Transverse colon (tissue), 4 donors: ENCODE results near the gene DNAH11. TPM values are rescaled to one million over a fixed set of nuclear protein-coding genes. Genes with fewer than 3 reads are reported as not detected.

Experiments
- DNase-seq: peaks from one replicate; pipeline ENCODE4 v3.0.0-alpha.2; 2019
- H3K27ac ChIP-seq, 4 donors: fragments of 200-600 bp; sonication (generic); 2 replicates each; pipeline ENCODE4 v1.5.1; 2016 to 2018; ENCODE audit warnings: inconsistent platforms in 4 of 4
- H3K27me3 ChIP-seq: fragments of 200-600 bp; sonication (generic); 2 replicates; pipeline ENCODE4 v1.5.1; 2017; ENCODE audit warnings: inconsistent platforms
- H3K36me3 ChIP-seq, 4 donors: fragments of 200-600 bp; sonication (generic); 2 replicates each; pipeline ENCODE4 v1.5.1; 2017 to 2019; ENCODE audit warnings: inconsistent platforms in 4 of 4
- H3K4me1 ChIP-seq, 4 donors: fragments of 200-600 bp; sonication (generic); 2 replicates each; pipeline ENCODE4 v1.5.1; 2017 to 2020; ENCODE audit warnings: inconsistent platforms in 4 of 4
- H3K4me3 ChIP-seq, 4 donors: fragments of 200-600 bp; sonication (generic); 1 replicate in 1 of 4; 2 replicates in 3 of 4; pipeline versions ENCODE4 v1.5.1 to v1.6.1; 2017 to 2019; ENCODE audit warnings: inconsistent platforms in 4 of 4
- H3K9me3 ChIP-seq, 2 donors: fragments of 200-600 bp; sonication (generic); 2 replicates each; pipeline ENCODE4 v1.5.1; 2017 to 2019; ENCODE audit warnings: inconsistent platforms in 2 of 2
- EP300 ChIP-seq: sonication (generic); formaldehyde crosslinking; IDR thresholded peaks from one replicate; pipeline ENCODE4 v1.6.1; 2017; ENCODE audit warnings: antibody characterized with exemption, low read depth
- POLR2A ChIP-seq: fragments of 450-650 bp; IDR thresholded peaks from one replicate; pipeline ENCODE4 v1.6.1; 2016; ENCODE audit warnings: antibody characterized with exemption, mild to moderate bottlenecking, moderate library complexity
- POLR2AphosphoS5 ChIP-seq, 3 donors: sonication (generic); formaldehyde crosslinking; IDR thresholded peaks; one replicate each; pipeline ENCODE4 v1.6.1; 2016; ENCODE audit warnings: antibody characterized with exemption in 3 of 3
- WGBS, 2 donors: methylation state at CpG; one replicate each; pipeline ENCODE4 v1.1.5; 2018; ENCODE audit warnings: low coverage in 1 of 2; 5-methylcytosine and 5-hydroxymethylcytosine counted together
- in situ Hi-C, 4 donors: fragments of 200-750 bp; cut with MboI; loops; one replicate each; pipeline versions ENCODE4 v1.15.0 to v1.15.1; 2017; ENCODE audit warnings: low sequenced_read_pairs in 3 of 4, low pct_ligation_motif_present in 1 of 4, low pct_unique_long_range_greater_than_20kb in 1 of 4
- intact Hi-C: fragments of 100-400 bp; cut with DNase I; formaldehyde crosslinking; loops from one replicate; pipeline ENCODE4 v1.15.1; 2023; ENCODE audit warnings: low total_unique reads
- total RNA-seq, 4 donors: library from RNA; depleted of rRNA; stranded (reverse); fragments of >200 nt; gene quantifications; one replicate each; pipeline ENCODE4 v1.1.0, GENCODE V29; 2016
- TF ChIP-seq, protein P1 (sequence below), 5 experiments: fragments of 200-600 bp in 3 of 5; fragments of 450-650 bp in 2 of 5; sonication (generic) in 3 of 5; IDR thresholded peaks; 1 replicate in 2 of 5; 2 replicates in 3 of 5; pipeline ENCODE4 v1.5.1; 2016 to 2017; ENCODE audit warnings: antibody characterized with exemption in 5 of 5, inconsistent platforms in 3 of 5, mild to moderate bottlenecking in 2 of 5, moderate library complexity in 1 of 5

DNAH11 gene
- total RNA-seq, 4 donors from 2014 or later, result under 0.01 to 0.16 TPM; not detected in 2

DNA sequence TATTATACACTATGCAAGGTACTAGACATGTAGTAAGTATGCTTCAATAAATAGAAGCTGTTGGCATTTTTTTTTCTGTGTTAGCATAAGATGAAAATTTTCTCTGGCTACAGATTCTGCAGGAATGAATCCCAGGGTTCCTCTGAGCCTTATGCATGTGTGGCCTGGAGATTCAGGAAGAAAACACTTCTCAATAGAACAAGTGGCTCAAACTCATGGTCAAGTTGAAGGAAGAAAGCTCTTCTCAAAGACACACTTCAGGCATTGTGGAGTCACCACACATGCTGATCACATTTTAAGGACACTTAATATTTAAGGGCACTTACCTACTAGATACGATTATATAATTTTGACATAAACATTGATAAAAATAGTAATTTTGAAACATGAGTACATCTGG, 19.5 kb downstream of the DNAH11 start:
- Histone ChIP-seq H3K36me3 (no peaks in the 10 kb centered on the region), H3K27ac (no peak overlapping the region), H3K4me3 (no peak overlapping the region), H3K9me3 (no peaks in the 10 kb centered on the region), H3K27me3 (no peaks in the 10 kb centered on the region), H3K4me1 (no peaks in the 10 kb centered on the region)
- in situ Hi-C loops (no loop called here), intact Hi-C loops (no loop called here)
- TF ChIP-seq, protein P1, sequence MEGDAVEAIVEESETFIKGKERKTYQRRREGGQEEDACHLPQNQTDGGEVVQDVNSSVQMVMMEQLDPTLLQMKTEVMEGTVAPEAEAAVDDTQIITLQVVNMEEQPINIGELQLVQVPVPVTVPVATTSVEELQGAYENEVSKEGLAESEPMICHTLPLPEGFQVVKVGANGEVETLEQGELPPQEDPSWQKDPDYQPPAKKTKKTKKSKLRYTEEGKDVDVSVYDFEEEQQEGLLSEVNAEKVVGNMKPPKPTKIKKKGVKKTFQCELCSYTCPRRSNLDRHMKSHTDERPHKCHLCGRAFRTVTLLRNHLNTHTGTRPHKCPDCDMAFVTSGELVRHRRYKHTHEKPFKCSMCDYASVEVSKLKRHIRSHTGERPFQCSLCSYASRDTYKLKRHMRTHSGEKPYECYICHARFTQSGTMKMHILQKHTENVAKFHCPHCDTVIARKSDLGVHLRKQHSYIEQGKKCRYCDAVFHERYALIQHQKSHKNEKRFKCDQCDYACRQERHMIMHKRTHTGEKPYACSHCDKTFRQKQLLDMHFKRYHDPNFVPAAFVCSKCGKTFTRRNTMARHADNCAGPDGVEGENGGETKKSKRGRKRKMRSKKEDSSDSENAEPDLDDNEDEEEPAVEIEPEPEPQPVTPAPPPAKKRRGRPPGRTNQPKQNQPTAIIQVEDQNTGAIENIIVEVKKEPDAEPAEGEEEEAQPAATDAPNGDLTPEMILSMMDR (IDR thresholded peaks at IDR 0.05), result no peak
- TF ChIP-seq POLR2A, result no peak
- WGBS, 2 donors, result 82 to 100% methylated on average over 1 of the region's 1 CpG
- no peak for DNase-seq

DNA sequence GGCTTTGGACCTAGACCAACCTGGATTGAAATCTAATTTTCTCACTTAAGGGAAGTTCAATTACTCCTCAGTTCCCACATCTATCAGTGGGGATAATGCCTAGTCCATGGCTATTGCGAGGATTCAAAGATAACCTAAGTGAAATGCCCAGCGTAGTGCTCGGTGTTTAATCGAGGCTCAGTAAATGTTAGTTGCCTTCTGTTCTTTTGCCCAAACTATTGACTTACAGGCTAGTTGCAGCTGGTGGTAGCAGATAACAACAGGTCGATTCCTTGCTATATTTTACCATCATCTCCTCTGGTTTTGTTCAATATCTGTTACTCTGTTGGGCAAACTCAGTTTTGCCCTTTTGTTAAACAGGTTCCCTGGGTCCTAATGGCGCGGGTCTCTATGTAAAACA, 22.8 kb downstream of the DNAH11 start:
- WGBS, 2 donors, result 68 to 81% methylated on average over 3 to 7 of the region's 7 CpGs
- in situ Hi-C loops, result no loop called here
- DNase-seq, result no peak

DNA sequence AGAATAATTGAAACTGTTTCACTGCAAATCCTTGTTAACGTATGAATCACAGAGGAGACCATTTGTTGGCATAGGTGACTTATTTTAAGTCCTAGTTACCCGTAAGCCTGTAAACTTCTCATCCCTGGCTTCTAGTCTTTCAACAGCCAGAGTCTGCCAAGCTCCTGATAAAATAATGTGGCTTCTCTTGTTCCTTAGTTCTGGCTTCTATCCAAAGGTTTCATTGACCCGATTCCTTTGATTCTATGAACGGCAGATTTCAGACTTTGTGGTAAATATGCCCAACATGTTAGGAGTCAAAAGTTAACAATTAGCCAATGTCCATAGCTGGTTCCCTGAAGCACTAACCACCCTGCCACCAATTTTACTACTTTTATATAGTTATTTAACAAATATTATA, 23.3 kb downstream of the DNAH11 start:
- no peak overlapping the region for H3K4me3 ChIP-seq
- no peaks in the 10 kb centered on the region for H3K27me3 ChIP-seq
- TF ChIP-seq, protein P1 (IDR thresholded peaks at IDR 0.05), result no peak
- TF ChIP-seq EP300, result no peak
- no peak for TF ChIP-seq POLR2A
- TF ChIP-seq POLR2AphosphoS5 (IDR thresholded peaks at IDR 0.05), result no peak
- H3K9me3 ChIP-seq, result no peaks in the 10 kb centered on the region
- 56 to 63% methylated on average over 4 of the region's 4 CpGs for WGBS, 2 donors
- no peaks in the 10 kb centered on the region for H3K36me3 ChIP-seq
- no peaks in the 10 kb centered on the region for H3K4me1 ChIP-seq
- in situ Hi-C loops, result no loop called here
- DNase-seq, result no peak
- no peak overlapping the region for H3K27ac ChIP-seq
- intact Hi-C loops, result no loop called here

More for the DNA sequence above, 22.8 kb downstream of the DNAH11 start:
- no peaks in the 10 kb centered on the region for H3K9me3 ChIP-seq
- H3K4me3 ChIP-seq, result no peak overlapping the region
- no peaks in the 10 kb centered on the region for H3K27me3 ChIP-seq
- intact Hi-C loops, result no loop called here
- H3K36me3 ChIP-seq, result no peaks in the 10 kb centered on the region
- H3K4me1 ChIP-seq, result no peaks in the 10 kb centered on the region
- no peak overlapping the region for H3K27ac ChIP-seq
- TF ChIP-seq POLR2A (no peak), POLR2AphosphoS5 (IDR thresholded peaks at IDR 0.05) (no peak), EP300 (no peak)
- TF ChIP-seq, protein P1 (IDR thresholded peaks at IDR 0.05), result no peak

GRCh38 chr7:21568762-21569161, 25.9 kb downstream of the DNAH11 start:
- Histone ChIP-seq H3K36me3 (no peaks in the 10 kb centered on the region), H3K27me3 (no peaks in the 10 kb centered on the region), H3K4me3 (no peak overlapping the region), H3K27ac (no peak overlapping the region), H3K4me1 (no peaks in the 10 kb centered on the region), H3K9me3 (no peaks in the 10 kb centered on the region)
- WGBS, 2 donors, result 56 to 66% methylated on average over 2 of the region's 2 CpGs
- in situ Hi-C loops (no loop called here), intact Hi-C loops (no loop called here)
- no peak for DNase-seq
- no peak for TF ChIP-seq POLR2A
- TF ChIP-seq POLR2AphosphoS5 (IDR thresholded peaks at IDR 0.05), result no peak
- no peak for TF ChIP-seq EP300
- TF ChIP-seq, protein P1 (IDR thresholded peaks at IDR 0.05), result no peak
